Measurements from ENCODE around the gene HMGCS1. TPM values are rescaled to one million over a fixed set of nuclear protein-coding genes. Genes with fewer than 3 reads are reported as not detected.
"Not testable (repeated sequence)": the region's sequence is repeated elsewhere in the genome, so short reads cannot be mapped to it uniquely, and the experiment has no call there.

Gene HMGCS1
- total RNA-seq, 2 donors from 2014 or later, result 81.2 to 102 TPM

GRCh38 chr5:43332401-43332800 lies 19.2 kb upstream of the HMGCS1 start:
- Mint-ChIP-seq H3K36me3 (peaks cover 23% of the 10 kb centered on the region), H3K4me3 (no peak overlapping the region), H3K27ac (no peak overlapping the region), H3K27me3 (peaks cover 27 to 44% of the 10 kb centered on the region in 2 donors), H3K4me1 (ENCODE audit: low read depth in 2 of 2) (peaks cover 4 to 5% of the 10 kb centered on the region in 2 donors), H3K9me3 (peaks cover 17% of the 10 kb centered on the region)
- ATAC-seq (no peak), DNase-seq (ENCODE audit: low spot score) (no peak)

GRCh38 chr5:43325624-43326023 lies 12.4 kb upstream of the HMGCS1 start:
- not testable (repeated sequence) for ATAC-seq; H3K4me3 Mint-ChIP-seq; H3K27ac Mint-ChIP-seq; H3K4me1 Mint-ChIP-seq (ENCODE audit: low read depth in 2 of 2); H3K36me3 Mint-ChIP-seq; DNase-seq (ENCODE audit: low spot score); H3K9me3 Mint-ChIP-seq
- H3K27me3 Mint-ChIP-seq, result peaks cover 19 to 21% of the 10 kb centered on the region in 2 donors

GRCh38 chr5:43323488-43323887 lies 10.3 kb upstream of the HMGCS1 start:
- H3K9me3 Mint-ChIP-seq; ATAC-seq; DNase-seq (ENCODE audit: low spot score); H3K4me3 Mint-ChIP-seq; H3K36me3 Mint-ChIP-seq; H3K27ac Mint-ChIP-seq; H3K4me1 Mint-ChIP-seq (ENCODE audit: low read depth in 2 of 2): not testable (repeated sequence)
- peaks cover 19 to 21% of the 10 kb centered on the region in 2 donors for H3K27me3 Mint-ChIP-seq

- DNase-seq (ENCODE audit: low spot score), result no peak
- Mint-ChIP-seq H3K4me3 (no peak overlapping the region), H3K4me1 (ENCODE audit: low read depth in 2 of 2) (no peaks in the 10 kb centered on the region), H3K36me3 (peaks cover 1% of the 10 kb centered on the region), H3K9me3 (no peaks in the 10 kb centered on the region), H3K27ac (no peak overlapping the region), H3K27me3 (peaks cover 1 to 3% of the 10 kb centered on the region in 2 donors)
- ATAC-seq, result no peak
Observed at GRCh38 chr5:43320846-43321245, 7.6 kb upstream of the HMGCS1 start.

- H3K27ac Mint-ChIP-seq, result peak overlapping the region in 1 of 2 donors; percentile 92
Observed at GRCh38 chr5:43316421-43316820, 3.2 kb upstream of the HMGCS1 start.

GRCh38 chr5:43315682-43316081 lies 2.5 kb upstream of the HMGCS1 start:
- peaks cover 28 to 36% of the 10 kb centered on the region in 2 donors for H3K4me1 Mint-ChIP-seq (ENCODE audit: low read depth in 2 of 2)
- DNase-seq (ENCODE audit: low spot score) (no peak), ATAC-seq (no peak)
- peaks cover 10% of the 10 kb centered on the region for H3K36me3 Mint-ChIP-seq
- H3K4me3 Mint-ChIP-seq, result peak overlapping the region; percentile 1
- peaks cover 5% of the 10 kb centered on the region for H3K9me3 Mint-ChIP-seq
- H3K27me3 Mint-ChIP-seq, result no peaks in the 10 kb centered on the region
- peak overlapping the region; percentile 92 to 96 for H3K27ac Mint-ChIP-seq

More at GRCh38 chr5:43316421-43316820, 3.2 kb upstream of the HMGCS1 start:
- ATAC-seq, result no peak
- no peak overlapping the region for H3K4me3 Mint-ChIP-seq
- H3K9me3 Mint-ChIP-seq, result peaks cover 5% of the 10 kb centered on the region
- H3K27me3 Mint-ChIP-seq, result no peaks in the 10 kb centered on the region
- H3K4me1 Mint-ChIP-seq (ENCODE audit: low read depth in 2 of 2), result peaks cover 25 to 35% of the 10 kb centered on the region in 2 donors
- no peak for DNase-seq (ENCODE audit: low spot score)
- H3K36me3 Mint-ChIP-seq, result peaks cover 10% of the 10 kb centered on the region

GRCh38 chr5:43315263-43315662 lies 2.1 kb upstream of the HMGCS1 start:
- H3K27me3 Mint-ChIP-seq, result no peaks in the 10 kb centered on the region
- no peak for DNase-seq (ENCODE audit: low spot score)

GRCh38 chr5:43314724-43315123 lies 1.5 kb upstream of the HMGCS1 start:
- H3K27ac Mint-ChIP-seq, result peak overlapping the region; percentile 92 to 96
- ATAC-seq (no peak), DNase-seq (ENCODE audit: low spot score) (no peak)
- peaks cover 5% of the 10 kb centered on the region for H3K9me3 Mint-ChIP-seq
- H3K4me1 Mint-ChIP-seq (ENCODE audit: low read depth in 2 of 2), result peaks cover 32 to 37% of the 10 kb centered on the region in 2 donors
- no peaks in the 10 kb centered on the region for H3K27me3 Mint-ChIP-seq
- H3K4me3 Mint-ChIP-seq, result peak overlapping the region; percentile 30
- peaks cover 10% of the 10 kb centered on the region for H3K36me3 Mint-ChIP-seq

More at GRCh38 chr5:43315263-43315662, 2.1 kb upstream of the HMGCS1 start:
- H3K27ac Mint-ChIP-seq, result peak overlapping the region; percentile 92 to 96
- peaks cover 10% of the 10 kb centered on the region for H3K36me3 Mint-ChIP-seq
- peaks cover 29 to 36% of the 10 kb centered on the region in 2 donors for H3K4me1 Mint-ChIP-seq (ENCODE audit: low read depth in 2 of 2)
- H3K4me3 Mint-ChIP-seq, result peak overlapping the region; percentile 1
- peaks cover 5% of the 10 kb centered on the region for H3K9me3 Mint-ChIP-seq
- no peak for ATAC-seq

GRCh38 chr5:43313854-43314457 lies 744 bp upstream of the HMGCS1 start:
- H3K9me3 Mint-ChIP-seq, result peaks cover 5% of the 10 kb centered on the region
- H3K27ac Mint-ChIP-seq, result peak overlapping the region; percentile 92 to 96
- DNase-seq (ENCODE audit: low spot score) (no peak), ATAC-seq (no peak)
- peaks cover 10% of the 10 kb centered on the region for H3K36me3 Mint-ChIP-seq
- no peaks in the 10 kb centered on the region for H3K27me3 Mint-ChIP-seq
- peak overlapping the region; percentile 94 for H3K4me3 Mint-ChIP-seq
- H3K4me1 Mint-ChIP-seq (ENCODE audit: low read depth in 2 of 2), result peaks cover 38 to 44% of the 10 kb centered on the region in 2 donors

GRCh38 chr5:43312699-43313034 lies 545 bp downstream of the HMGCS1 start:
- Mint-ChIP-seq H3K27ac (peak overlapping the region; percentile 92 to 96), H3K36me3 (peaks cover 10% of the 10 kb centered on the region), H3K4me1 (ENCODE audit: low read depth in 2 of 2) (peaks cover 38 to 45% of the 10 kb centered on the region in 2 donors), H3K9me3 (peaks cover 5% of the 10 kb centered on the region), H3K27me3 (no peaks in the 10 kb centered on the region), H3K4me3 (peak overlapping the region; percentile 94)
- DNase-seq (ENCODE audit: low spot score) (peak; percentile 61), ATAC-seq (peak in 1 of 2 donors; percentile 1)

- H3K4me3 Mint-ChIP-seq, result peak overlapping the region; percentile 94
- no peak for ATAC-seq
- peak overlapping the region; percentile 92 to 96 for H3K27ac Mint-ChIP-seq
- H3K4me1 Mint-ChIP-seq (ENCODE audit: low read depth in 2 of 2), result peaks cover 38 to 45% of the 10 kb centered on the region in 2 donors
- no peak for DNase-seq (ENCODE audit: low spot score)
- peaks cover 5% of the 10 kb centered on the region for H3K9me3 Mint-ChIP-seq
- peaks cover 10% of the 10 kb centered on the region for H3K36me3 Mint-ChIP-seq
- H3K27me3 Mint-ChIP-seq, result no peaks in the 10 kb centered on the region
Observed at GRCh38 chr5:43312076-43312661, 1.0 kb downstream of the HMGCS1 start.

- peaks cover 46 to 51% of the 10 kb centered on the region in 2 donors for H3K4me1 Mint-ChIP-seq (ENCODE audit: low read depth in 2 of 2)
- H3K27me3 Mint-ChIP-seq, result no peaks in the 10 kb centered on the region
- peaks cover 3% of the 10 kb centered on the region for H3K9me3 Mint-ChIP-seq
- H3K36me3 Mint-ChIP-seq, result peaks cover 8% of the 10 kb centered on the region
- ATAC-seq, result no peak
- no peak for DNase-seq (ENCODE audit: low spot score)
- peak overlapping the region; percentile 26 to 78 for H3K27ac Mint-ChIP-seq
- peak overlapping the region; percentile 22 for H3K4me3 Mint-ChIP-seq
Observed at GRCh38 chr5:43309637-43310036, 3.6 kb downstream of the HMGCS1 start.

- Mint-ChIP-seq H3K27ac (peak overlapping the region; percentile 26 to 78), H3K36me3 (peaks cover 4% of the 10 kb centered on the region), H3K9me3 (no peaks in the 10 kb centered on the region), H3K27me3 (no peaks in the 10 kb centered on the region), H3K4me3 (peak overlapping the region; percentile 22), H3K4me1 (ENCODE audit: low read depth in 2 of 2) (peaks cover 48 to 51% of the 10 kb centered on the region in 2 donors)
- no peak for ATAC-seq
- no peak for DNase-seq (ENCODE audit: low spot score)
Observed at GRCh38 chr5:43309122-43309521, 4.1 kb downstream of the HMGCS1 start.

- not testable (repeated sequence) for H3K36me3 Mint-ChIP-seq; H3K4me3 Mint-ChIP-seq; DNase-seq (ENCODE audit: low spot score); H3K27ac Mint-ChIP-seq; H3K27me3 Mint-ChIP-seq; ATAC-seq; H3K9me3 Mint-ChIP-seq
- H3K4me1 Mint-ChIP-seq (ENCODE audit: low read depth in 2 of 2), result peaks cover 43 to 51% of the 10 kb centered on the region in 2 donors
Observed at GRCh38 chr5:43306954-43307353, 6.3 kb downstream of the HMGCS1 start.
